Osteoblast (primary cell): ENCODE results near the gene DIRAS1. TPM values are rescaled to one million over a fixed set of nuclear protein-coding genes. Genes with fewer than 3 reads are reported as not detected.

Experiments
- DNase-seq: peaks from one replicate; pipeline ENCODE4 v3.0.0; 2011; ENCODE audit warnings: low spot score, mixed read lengths; ENCODE audit not compliant: insufficient read length; ENCODE audit errors: missing footprints
- H2AFZ ChIP-seq: 2 replicates; pipeline ENCODE4 v1.6.0; 2011; ENCODE audit warnings: mild to moderate bottlenecking, low read length
- H3K27ac ChIP-seq: 2 replicates; pipeline ENCODE4 v1.5.1; 2011; ENCODE audit warnings: mild to moderate bottlenecking, low read depth, low read length, moderate library complexity
- H3K27me3 ChIP-seq: 2 replicates; pipeline ENCODE4 v1.6.0; 2012; ENCODE audit warnings: mild to moderate bottlenecking, control low read depth, inconsistent platforms, low read length, moderate library complexity; ENCODE audit not compliant: insufficient read depth
- H3K36me3 ChIP-seq: 2 replicates; pipeline ENCODE4 v1.5.1; 2011; ENCODE audit warnings: mild to moderate bottlenecking, low read length, control low read depth, moderate library complexity; ENCODE audit not compliant: insufficient read depth
- H3K4me1 ChIP-seq: 2 replicates; pipeline ENCODE4 v1.5.1; 2011; ENCODE audit warnings: mild to moderate bottlenecking, low read length, control low read depth, moderate library complexity; ENCODE audit not compliant: insufficient read depth
- H3K4me2 ChIP-seq: 2 replicates; pipeline ENCODE4 v1.6.0; 2011; ENCODE audit warnings: mild to moderate bottlenecking, low read length; ENCODE audit not compliant: insufficient read depth
- H3K4me3 ChIP-seq: fragments of 200-600 bp; sonication (generic); 3 replicates; pipeline ENCODE4 v1.5.1; 2012; ENCODE audit warnings: mild to moderate bottlenecking, low read length, inconsistent platforms; ENCODE audit not compliant: insufficient read depth
- H3K79me2 ChIP-seq: 2 replicates; pipeline ENCODE4 v1.6.0; 2012; ENCODE audit warnings: mild to moderate bottlenecking, low read length, control low read depth, inconsistent platforms; ENCODE audit not compliant: insufficient read depth
- H3K9me3 ChIP-seq: 2 replicates; pipeline ENCODE4 v1.5.1; 2011; ENCODE audit warnings: low read depth, low read length, control low read depth
- H4K20me1 ChIP-seq: 2 replicates; pipeline ENCODE4 v1.6.0; 2012; ENCODE audit warnings: mild to moderate bottlenecking, low read length, control low read depth; ENCODE audit not compliant: insufficient read depth
- total RNA-seq: library from RNA; depleted of rRNA; stranded (reverse); fragments of >200 nt; gene quantifications from 2 replicates; pipeline ENCODE4 v1.2.3, GENCODE V29; 2012
- TF ChIP-seq, protein P1 (sequence below): IDR thresholded peaks from 2 replicates; pipeline ENCODE4 v1.5.1; 2011; ENCODE audit warnings: mild to moderate bottlenecking, low read depth, low read length, moderate library complexity; ENCODE audit errors: extremely low read depth

DIRAS1 gene
- total RNA-seq, 1 donor = 14.8 TPM

GRCh38 chr19:2761309-2761677, 40.1 kb upstream of the DIRAS1 start:
- no peaks in the 10 kb centered on the region for H3K27me3 ChIP-seq
- H3K4me3 ChIP-seq = no peak overlapping the region
- H3K79me2 ChIP-seq = no peaks in the 10 kb centered on the region
- no peak overlapping the region for H3K27ac ChIP-seq
- no peaks in the 10 kb centered on the region for H3K9me3 ChIP-seq
- peaks cover 58% of the 10 kb centered on the region for H3K36me3 ChIP-seq
- H3K4me1 ChIP-seq = no peaks in the 10 kb centered on the region
- H3K4me2 ChIP-seq = no peak overlapping the region
- no peak overlapping the region for H2AFZ ChIP-seq
- H4K20me1 ChIP-seq = peaks cover 2% of the 10 kb centered on the region
- DNase-seq = peak; percentile 72
- TF ChIP-seq, protein P1, sequence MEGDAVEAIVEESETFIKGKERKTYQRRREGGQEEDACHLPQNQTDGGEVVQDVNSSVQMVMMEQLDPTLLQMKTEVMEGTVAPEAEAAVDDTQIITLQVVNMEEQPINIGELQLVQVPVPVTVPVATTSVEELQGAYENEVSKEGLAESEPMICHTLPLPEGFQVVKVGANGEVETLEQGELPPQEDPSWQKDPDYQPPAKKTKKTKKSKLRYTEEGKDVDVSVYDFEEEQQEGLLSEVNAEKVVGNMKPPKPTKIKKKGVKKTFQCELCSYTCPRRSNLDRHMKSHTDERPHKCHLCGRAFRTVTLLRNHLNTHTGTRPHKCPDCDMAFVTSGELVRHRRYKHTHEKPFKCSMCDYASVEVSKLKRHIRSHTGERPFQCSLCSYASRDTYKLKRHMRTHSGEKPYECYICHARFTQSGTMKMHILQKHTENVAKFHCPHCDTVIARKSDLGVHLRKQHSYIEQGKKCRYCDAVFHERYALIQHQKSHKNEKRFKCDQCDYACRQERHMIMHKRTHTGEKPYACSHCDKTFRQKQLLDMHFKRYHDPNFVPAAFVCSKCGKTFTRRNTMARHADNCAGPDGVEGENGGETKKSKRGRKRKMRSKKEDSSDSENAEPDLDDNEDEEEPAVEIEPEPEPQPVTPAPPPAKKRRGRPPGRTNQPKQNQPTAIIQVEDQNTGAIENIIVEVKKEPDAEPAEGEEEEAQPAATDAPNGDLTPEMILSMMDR = no peak

DNA sequence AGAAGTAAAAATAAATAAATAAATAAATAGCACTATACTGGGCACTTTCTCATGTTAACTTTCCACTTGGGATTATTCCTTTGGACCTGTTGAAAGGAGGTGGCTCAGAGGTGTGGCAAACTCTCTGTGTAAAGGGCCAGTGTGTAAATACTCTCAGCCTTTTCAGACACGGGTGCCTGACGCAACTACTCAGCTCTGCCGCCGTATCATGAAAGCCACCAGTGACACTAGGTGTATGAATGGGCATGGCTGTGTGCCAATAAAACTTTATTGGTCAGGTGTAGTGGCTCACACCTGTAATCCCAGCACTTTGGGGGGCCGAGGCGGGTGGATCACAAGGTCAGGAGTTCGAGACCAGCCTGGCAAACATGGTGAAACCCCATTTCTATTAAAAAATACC, 38.8 kb upstream of the DIRAS1 start:
- TF ChIP-seq, protein P1 = no peak
- no peaks in the 10 kb centered on the region for H3K27me3 ChIP-seq
- no peak overlapping the region for H3K4me2 ChIP-seq
- H3K27ac ChIP-seq = no peak overlapping the region
- peaks cover 51% of the 10 kb centered on the region for H3K36me3 ChIP-seq
- no peaks in the 10 kb centered on the region for H3K79me2 ChIP-seq
- peaks cover 2% of the 10 kb centered on the region for H4K20me1 ChIP-seq
- H2AFZ ChIP-seq = no peak overlapping the region
- H3K4me3 ChIP-seq = no peak overlapping the region
- H3K4me1 ChIP-seq = no peaks in the 10 kb centered on the region
- no peaks in the 10 kb centered on the region for H3K9me3 ChIP-seq
- peak; percentile 32 for DNase-seq

DNA sequence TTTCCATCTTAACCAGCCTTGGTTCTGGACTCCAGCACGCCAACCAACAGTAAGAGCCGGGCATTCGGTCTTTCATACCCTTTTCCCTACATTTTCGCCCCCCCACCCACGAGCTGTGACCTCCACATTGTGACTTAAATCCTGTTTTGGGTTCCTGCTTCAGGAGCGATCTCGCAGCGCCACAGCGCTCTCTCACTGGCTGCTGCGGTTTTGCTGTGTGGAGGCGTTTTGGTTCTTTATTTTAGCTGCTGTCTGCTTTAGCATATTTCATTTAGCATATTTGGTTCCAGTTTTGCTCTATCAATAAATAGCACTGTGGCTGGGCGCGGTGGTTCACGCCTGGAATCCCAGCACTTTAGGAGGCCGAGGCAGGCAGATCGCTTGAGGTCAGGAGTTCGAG, 38.2 kb upstream of the DIRAS1 start:
- no peak overlapping the region for H3K4me3 ChIP-seq
- no peak overlapping the region for H2AFZ ChIP-seq
- peaks cover 2% of the 10 kb centered on the region for H4K20me1 ChIP-seq
- no peaks in the 10 kb centered on the region for H3K4me1 ChIP-seq
- H3K27ac ChIP-seq = no peak overlapping the region
- no peaks in the 10 kb centered on the region for H3K9me3 ChIP-seq
- H3K4me2 ChIP-seq = no peak overlapping the region
- no peak for DNase-seq
- H3K36me3 ChIP-seq = peaks cover 48% of the 10 kb centered on the region
- TF ChIP-seq, protein P1 = no peak
- H3K79me2 ChIP-seq = no peaks in the 10 kb centered on the region
- no peaks in the 10 kb centered on the region for H3K27me3 ChIP-seq

DNA sequence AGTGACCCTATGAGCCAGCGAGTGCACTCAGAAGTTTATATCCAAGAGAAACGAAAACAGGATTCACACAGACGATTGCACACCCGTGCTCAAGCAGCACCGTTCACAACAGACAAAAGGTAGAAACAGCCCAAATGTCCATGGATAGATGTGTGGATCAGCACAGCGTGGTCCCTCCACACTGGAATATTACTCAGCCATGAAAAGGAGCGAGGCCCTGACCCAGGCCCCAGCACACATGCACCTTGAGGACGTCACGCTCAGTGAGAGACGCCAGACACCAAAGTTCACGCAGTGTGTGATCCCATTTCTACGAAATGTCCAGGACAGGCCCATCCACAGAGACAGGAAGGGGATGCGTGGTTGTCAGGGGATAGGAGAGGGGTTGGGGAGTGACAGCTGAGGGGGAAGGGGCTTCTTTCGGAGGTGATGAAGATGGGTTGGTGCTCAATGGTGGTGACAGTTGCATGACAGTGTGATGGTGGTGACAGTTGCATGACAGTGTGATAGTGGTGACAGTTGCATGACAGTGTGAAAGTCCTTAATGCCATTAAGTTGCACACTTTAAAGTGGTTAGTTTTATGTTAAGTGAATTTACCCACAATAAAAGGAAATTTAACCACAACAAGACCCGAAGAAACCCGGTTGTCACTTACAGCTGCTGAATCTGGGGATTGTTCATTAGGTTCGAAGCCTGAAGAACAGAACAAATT, 37.6 kb upstream of the DIRAS1 start:
- Histone ChIP-seq H4K20me1 (peaks cover 2% of the 10 kb centered on the region), H3K4me3 (no peak overlapping the region), H2AFZ (no peak overlapping the region), H3K4me1 (no peaks in the 10 kb centered on the region), H3K27ac (no peak overlapping the region), H3K4me2 (no peak overlapping the region), H3K36me3 (peaks cover 43% of the 10 kb centered on the region), H3K27me3 (no peaks in the 10 kb centered on the region), H3K9me3 (no peaks in the 10 kb centered on the region), H3K79me2 (no peaks in the 10 kb centered on the region)
- DNase-seq = peak; percentile 75
- TF ChIP-seq, protein P1 = no peak
